HCT116 (cell line): Measurements from ENCODE around the gene C4orf50. TPM values are rescaled to one million over a fixed set of nuclear protein-coding genes. Genes with fewer than 3 reads are reported as not detected.

Experiments
- ATAC-seq: fragments of 200-7000 bp; cut with Tn5 transposase; 2 replicates; pipeline ENCODE4 v1.9.1; 2020; ENCODE audit warnings: mild to moderate bottlenecking, moderate library complexity
- BruUV-seq: library from RNA; stranded (reverse); fragments of 400-500 nt; replicated peaks from 2 replicates; lab custom pipeline; 2021; lab: Mats Ljungman, UMichigan
- CTCF ChIA-PET: fragments of 300-600 bp; sonication (Branson Sonifier 250); formaldehyde crosslinking; loops from one replicate; lab custom pipeline; 2021; ENCODE audit warnings: antibody characterized with exemption; lab: Charles Lee
- POLR2A ChIA-PET: fragments of 300-600, 350-600 bp; sonication (Branson Sonifier 250); formaldehyde crosslinking; loops from one replicate; lab custom pipeline; 2021; ENCODE audit warnings: antibody characterized with exemption; lab: Charles Lee
- RAD21 ChIA-PET, 2 experiments: fragments of 300-600 bp; sonication (Branson Sonifier 250); formaldehyde crosslinking; loops; one replicate each; lab custom pipeline; 2023; ENCODE audit warnings: low total read pairs in 2 of 2; ENCODE audit not compliant: uncharacterized antibody in 2 of 2, unreplicated experiment in 2 of 2, low non-redundant PET in 1 of 2; lab: Charles Lee
- DNase-seq: peaks from one replicate; pipeline ENCODE4 v3.0.0-alpha.2; 2010; ENCODE audit warnings: low read depth, low spot score
- H2AFZ ChIP-seq: fragments of 200-600 bp; shearing (Covaris generic), sonication (generic); 2 replicates; pipeline ENCODE4 v1.6.1; 2017; ENCODE audit warnings: low read depth, mixed run types, mixed read lengths, antibody characterized with exemption, low read length; ENCODE audit not compliant: poor library complexity, severe bottlenecking
- H3K27ac ChIP-seq: 2 replicates; pipeline ENCODE4 v1.5.1; 2012; ENCODE audit warnings: low read depth, low read length
- H3K27me3 ChIP-seq: fragments of 200-600 bp; sonication (generic); 2 replicates; pipeline ENCODE4 v1.6.1; 2016; ENCODE audit warnings: mixed run types, low read length, mixed read lengths; ENCODE audit not compliant: insufficient read depth
- H3K36me3 ChIP-seq, 2 experiments: fragments of 200-500 bp in 1 of 2; fragments of 200-600 bp in 1 of 2; sonication (Bioruptor generic) in 1 of 2; sonication (generic) in 1 of 2; 2 replicates each; pipeline versions ENCODE4 v1.5.1 to v1.6.1; 2014 to 2016; ENCODE audit warnings: low read length in 2 of 2, inconsistent platforms in 1 of 2, mixed read lengths in 1 of 2, mixed run types in 1 of 2; ENCODE audit not compliant: insufficient read depth in 2 of 2, control insufficient read depth in 1 of 2
- H3K4me1 ChIP-seq, 2 experiments: fragments of 200-600 bp in 1 of 2; sonication (generic) in 1 of 2; 2 replicates each; pipeline versions ENCODE4 v1.5.1 to v1.6.1; 2012 to 2017; ENCODE audit warnings: low read length in 2 of 2, inconsistent platforms in 1 of 2, mild to moderate bottlenecking in 1 of 2, mixed read lengths in 1 of 2, mixed run types in 1 of 2, moderate library complexity in 1 of 2; ENCODE audit not compliant: insufficient read depth in 2 of 2, control insufficient read depth in 1 of 2
- H3K4me2 ChIP-seq: fragments of 200-600 bp; sonication (generic); 2 replicates; pipeline ENCODE4 v1.6.1; 2017; ENCODE audit warnings: mixed run types, low read length, mixed read lengths
- H3K4me3 ChIP-seq, 2 experiments: fragments of 200-600 bp in 1 of 2; sonication (generic) in 1 of 2; replicated peaks in 1 of 2; 2 replicates each; pipeline ENCODE4 v1.5.1; 2011 to 2016; ENCODE audit warnings: low read length in 2 of 2, control low read depth in 1 of 2, low read depth in 1 of 2, mild to moderate bottlenecking in 1 of 2, mixed read lengths in 1 of 2, mixed run types in 1 of 2
- H3K79me2 ChIP-seq: fragments of 200-600 bp; sonication (generic); 2 replicates; pipeline ENCODE4 v1.6.1; 2017; ENCODE audit warnings: mild to moderate bottlenecking, mixed run types, low read length, moderate library complexity, mixed read lengths; ENCODE audit not compliant: insufficient read depth
- H3K9ac ChIP-seq: fragments of 200-600 bp; sonication (generic); 2 replicates; pipeline ENCODE4 v1.6.1; 2016; ENCODE audit warnings: low read length, mixed read lengths
- H3K9me2 ChIP-seq: fragments of 200-600 bp; sonication (generic), shearing (Covaris generic); 2 replicates; pipeline ENCODE4 v1.6.1; 2017; ENCODE audit warnings: mixed run types, mild to moderate bottlenecking, moderate library complexity; ENCODE audit not compliant: insufficient read depth
- H3K9me3 ChIP-seq, 2 experiments: fragments of 200-500 bp in 1 of 2; fragments of 200-600 bp in 1 of 2; sonication (Bioruptor generic) in 1 of 2; sonication (generic) in 1 of 2; 2 replicates each; pipeline ENCODE4 v1.6.1; 2014 to 2017; ENCODE audit warnings: low read length in 2 of 2, mixed read lengths in 2 of 2, inconsistent platforms in 1 of 2, low read depth in 1 of 2, mild to moderate bottlenecking in 1 of 2, mixed run types in 1 of 2, moderate library complexity in 1 of 2; ENCODE audit not compliant: control insufficient read depth in 1 of 2, insufficient read depth in 1 of 2
- H4K20me1 ChIP-seq: fragments of 200-600 bp; sonication (generic), shearing (Covaris generic); 2 replicates; pipeline ENCODE4 v1.6.1; 2017; ENCODE audit warnings: mixed run types, mild to moderate bottlenecking, moderate library complexity; ENCODE audit not compliant: insufficient read depth
- ATF3 ChIP-seq: IDR thresholded peaks from 2 replicates; pipeline ENCODE4 v1.6.1; 2012
- CBX3 ChIP-seq: IDR thresholded peaks from 2 replicates; pipeline ENCODE4 v1.6.1; 2012; ENCODE audit warnings: low read depth
- CEBPB ChIP-seq: IDR thresholded peaks from 2 replicates; pipeline ENCODE4 v1.6.1; 2012; ENCODE audit warnings: low read depth
- CTCF ChIP-seq, 3 experiments: fragments of 200-600 bp in 1 of 3; sonication (generic) in 1 of 3; IDR thresholded peaks in 2 of 3; conservative IDR thresholded peaks in 1 of 3; 2 replicates each; pipeline ENCODE4 v1.5.1; 2012 to 2017; ENCODE audit warnings: low read depth in 2 of 3, low read length in 2 of 3, antibody characterized with exemption in 1 of 3, borderline replicate concordance in 1 of 3, control low read depth in 1 of 3, mild to moderate bottlenecking in 1 of 3, mixed read lengths in 1 of 3, mixed run types in 1 of 3, moderate library complexity in 1 of 3; ENCODE audit not compliant: insufficient read depth in 1 of 3
- EGR1 ChIP-seq: IDR thresholded peaks from 2 replicates; pipeline ENCODE4 v1.6.1; 2012; ENCODE audit warnings: low read depth
- ELF1 ChIP-seq: IDR thresholded peaks from 2 replicates; pipeline ENCODE4 v1.6.1; 2012; ENCODE audit warnings: low read depth, borderline replicate concordance
- EZH2phosphoT487 ChIP-seq: fragments of 200-600 bp; IDR thresholded peaks from 2 replicates; pipeline ENCODE4 v1.6.1; 2018; ENCODE audit warnings: antibody characterized with exemption, borderline replicate concordance
- FOSL1 ChIP-seq: IDR thresholded peaks from 2 replicates; pipeline ENCODE4 v1.6.1; 2012; ENCODE audit warnings: low read depth
- POLR2A ChIP-seq: IDR thresholded peaks from 2 replicates; pipeline ENCODE4 v1.7.0; 2011; ENCODE audit warnings: borderline replicate concordance; ENCODE audit not compliant: insufficient read depth, insufficient read length; ENCODE audit errors: extremely low read depth
- POLR2AphosphoS5 ChIP-seq: IDR thresholded peaks from 2 replicates; pipeline ENCODE4 v1.6.1; 2011; ENCODE audit warnings: mild to moderate bottlenecking, low read depth, low read length, moderate library complexity
- RAD21 ChIP-seq: IDR thresholded peaks from 2 replicates; pipeline ENCODE4 v1.6.1; 2012; ENCODE audit warnings: low read depth, mild to moderate bottlenecking
- SIN3A ChIP-seq: IDR thresholded peaks from 2 replicates; pipeline ENCODE4 v1.6.1; 2012; ENCODE audit warnings: low read depth
- ZFX ChIP-seq: fragments of 450-650 bp; IDR thresholded peaks from 2 replicates; pipeline ENCODE4 v1.6.1; 2017
- ZNF274 ChIP-seq: fragments of 200-500 bp; sonication (Bioruptor generic); IDR thresholded peaks from 2 replicates; pipeline ENCODE4 v1.6.1; 2014; ENCODE audit warnings: mild to moderate bottlenecking, low read depth, low read length, inconsistent platforms
- intact Hi-C: fragments of 100-400 bp; cut with micrococcal nuclease; formaldehyde crosslinking; loops from 2 replicates; pipeline ENCODE4 v1.10.0; 2022
- total RNA-seq: library from RNA; stranded (reverse); gene quantifications from one replicate; pipeline ENCODE4 v1.2.1, GENCODE V29; 2021; ENCODE audit not compliant: unreplicated experiment
- TF ChIP-seq, protein P1 (sequence below): IDR thresholded peaks from 2 replicates; pipeline ENCODE4 v1.6.1; 2012

C4orf50 gene
- total RNA-seq, 1 experiment from 2014 or later: not detected

DNA sequence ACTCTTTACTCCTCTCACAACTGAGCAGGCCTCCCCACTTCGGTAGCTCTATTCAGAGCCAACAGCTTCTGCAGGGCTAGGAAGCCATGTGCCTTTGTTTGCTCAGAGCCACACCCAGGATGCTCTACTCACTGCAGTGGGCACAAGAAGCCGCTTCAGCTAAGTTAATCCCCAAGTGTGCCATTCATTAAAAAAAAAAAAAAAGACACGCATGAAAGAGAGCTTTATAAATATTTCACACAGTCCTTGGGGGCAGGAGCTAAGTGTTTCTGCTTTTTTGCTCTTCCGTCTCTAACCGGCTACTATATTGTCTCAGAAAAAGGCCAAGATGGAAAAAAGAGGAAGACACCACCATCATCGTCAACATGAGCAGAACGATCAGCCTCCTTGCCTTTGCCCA is 133.4 kb downstream of the C4orf50 start:
- ChIA-PET RAD21 (no interaction called here), CTCF (no interaction called here), POLR2A (no interaction called here)
- H3K4me1 ChIP-seq: no peaks in the 10 kb centered on the region
- intact Hi-C loops: no loop called here
- no peak for DNase-seq
- TF ChIP-seq RAD21 (no peak), ELF1 (no peak), CEBPB (no peak), POLR2AphosphoS5 (no peak)
- H3K27me3 ChIP-seq: peaks cover 33% of the 10 kb centered on the region; the same call in 1 of the 2 replicates
- ATAC-seq: no peak
- no TSS peak for BruUV-seq
- H3K9ac ChIP-seq: no peak overlapping the region
- H3K27ac ChIP-seq: no peak overlapping the region
- H4K20me1 ChIP-seq: no peaks in the 10 kb centered on the region
- no peaks in the 10 kb centered on the region for H3K36me3 ChIP-seq
- no peaks in the 10 kb centered on the region for H3K9me2 ChIP-seq
- no peak overlapping the region for H3K4me2 ChIP-seq
- H3K79me2 ChIP-seq: no peaks in the 10 kb centered on the region
- no peak overlapping the region for H3K4me3 ChIP-seq
- H3K9me3 ChIP-seq: no peaks in the 10 kb centered on the region
- no peak overlapping the region for H2AFZ ChIP-seq

DNA sequence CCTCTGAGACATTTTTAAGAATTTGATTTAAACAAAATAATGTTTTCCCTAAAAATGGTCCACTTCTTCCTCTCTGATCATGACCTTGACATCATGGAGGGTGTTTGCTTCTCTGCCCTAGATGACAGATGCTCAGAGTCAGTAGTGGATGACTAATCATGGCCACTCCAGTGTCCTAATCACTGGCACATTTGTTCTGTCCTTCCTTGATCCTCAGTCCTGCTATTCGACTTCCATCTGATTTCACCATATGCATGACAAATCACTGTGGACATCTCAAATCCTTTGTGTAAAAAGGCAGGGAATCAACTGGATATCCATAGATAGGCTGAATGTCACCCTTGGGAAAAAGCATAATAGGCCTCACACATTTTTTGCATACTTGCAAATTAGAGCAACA is 134.3 kb downstream of the C4orf50 start:
- Histone ChIP-seq H4K20me1 (no peaks in the 10 kb centered on the region), H3K9me2 (no peaks in the 10 kb centered on the region)
- no peak for DNase-seq
- TF ChIP-seq, protein P1, sequence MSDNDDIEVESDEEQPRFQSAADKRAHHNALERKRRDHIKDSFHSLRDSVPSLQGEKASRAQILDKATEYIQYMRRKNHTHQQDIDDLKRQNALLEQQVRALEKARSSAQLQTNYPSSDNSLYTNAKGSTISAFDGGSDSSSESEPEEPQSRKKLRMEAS: no peak
- TF ChIP-seq CBX3 (no peak), CEBPB (no peak), SIN3A (no peak), EZH2phosphoT487 (no peak), CTCF (IDR thresholded peaks at IDR 0.05 in 2 of 3, conservative IDR thresholded peaks at IDR 0.05 in 1 of 3; ENCODE audit: borderline replicate concordance in 1 of 3, insufficient read depth in 1 of 3, low read depth in 2 of 3, low read length in 2 of 3) (no peak), EGR1 (no peak), POLR2A (no peak), ATF3 (no peak), ZFX (no peak), FOSL1 (no peak), ZNF274 (no peak)
- TF ChIP-seq, all 23 proteins: peak for 0
- H2AFZ ChIP-seq: no peak overlapping the region
- ChIA-PET CTCF (no interaction called here), POLR2A (no interaction called here), RAD21 (no interaction called here)
- ATAC-seq: no peak
- no peaks in the 10 kb centered on the region for H3K4me1 ChIP-seq
- no peak overlapping the region for H3K9ac ChIP-seq
- H3K4me3 ChIP-seq: no peak overlapping the region
- H3K36me3 ChIP-seq: no peaks in the 10 kb centered on the region
- BruUV-seq: no TSS peak
- H3K9me3 ChIP-seq: no peaks in the 10 kb centered on the region
- H3K27ac ChIP-seq: no peak overlapping the region
- intact Hi-C loops: no loop called here
- no peaks in the 10 kb centered on the region for H3K79me2 ChIP-seq
- peaks cover 40% of the 10 kb centered on the region; the same call in 1 of the 2 replicates for H3K27me3 ChIP-seq
- no peak overlapping the region for H3K4me2 ChIP-seq
